GM18868 (cell line): ENCODE data around the gene SLC35F1.

Experiments
- ATAC-seq: cut with Tn5 transposase; IDR thresholded peaks from one replicate; pipeline ENCODE4 v1.9.1; 2021; ENCODE audit warnings: mild to moderate bottlenecking, moderate library complexity; ENCODE audit not compliant: unreplicated experiment

The SLC35F1 gene

GRCh38 chr6:118305081-118305480 lies 398.0 kb downstream of the SLC35F1 start:
- ATAC-seq: no peak

- ATAC-seq: no peak
Observed at GRCh38 chr6:118306392-118307238, 399.6 kb downstream of the SLC35F1 start.

- ATAC-seq: no peak
Observed at GRCh38 chr6:118307581-118307980, 400.5 kb downstream of the SLC35F1 start.

- no peak for ATAC-seq
Observed at GRCh38 chr6:118309337-118310093, 402.5 kb downstream of the SLC35F1 start.

- ATAC-seq: no peak
Observed at GRCh38 chr6:118313208-118313607, 406.1 kb downstream of the SLC35F1 start.

GRCh38 chr6:118313762-118314161 lies 406.7 kb downstream of the SLC35F1 start:
- no peak for ATAC-seq

- ATAC-seq: no peak
Observed at GRCh38 chr6:118316796-118317384, 409.8 kb downstream of the SLC35F1 start.

- ATAC-seq: no peak
Observed at GRCh38 chr6:118317581-118318563, 410.8 kb downstream of the SLC35F1 start.

- no peak for ATAC-seq
Observed at GRCh38 chr6:118318648-118319047, 411.6 kb downstream of the SLC35F1 start.

- ATAC-seq: no peak
Observed at GRCh38 chr6:118319416-118319815, 412.4 kb downstream of the SLC35F1 start.

GRCh38 chr6:118319894-118320649 lies 413.0 kb downstream of the SLC35F1 start:
- ATAC-seq: no peak

GRCh38 chr6:118320652-118321051 lies 413.6 kb downstream of the SLC35F1 start:
- ATAC-seq: no peak

GRCh38 chr6:118324116-118324515 lies 417.1 kb downstream of the SLC35F1 start:
- ATAC-seq: no peak

- ATAC-seq: no peak
Observed at GRCh38 chr6:118325220-118325860, 418.3 kb downstream of the SLC35F1 start.

GRCh38 chr6:118326712-118327111 lies 419.6 kb downstream of the SLC35F1 start:
- ATAC-seq: no peak

GRCh38 chr6:118327237-118327636 lies 420.2 kb downstream of the SLC35F1 start:
- ATAC-seq: no peak

- ATAC-seq: no peak
Observed at GRCh38 chr6:118333772-118334171, 426.7 kb downstream of the SLC35F1 start.

- no peak for ATAC-seq
Observed at GRCh38 chr6:118334634-118335033, 427.6 kb downstream of the SLC35F1 start.

- ATAC-seq: no peak
Observed at GRCh38 chr6:118335325-118335816, 428.3 kb downstream of the SLC35F1 start.
